HG03039 (cell line): ENCODE data around the gene ZYX.
"Not testable (repeated sequence)": the region's sequence is repeated elsewhere in the genome, so short reads cannot be mapped to it uniquely, and the experiment has no call there.

ENCODE experiments used
- ATAC-seq: cut with Tn5 transposase; IDR thresholded peaks from one replicate; pipeline ENCODE4 v1.9.1; 2021; ENCODE audit warnings: mild to moderate bottlenecking, moderate library complexity; ENCODE audit not compliant: unreplicated experiment

ZYX gene

DNA sequence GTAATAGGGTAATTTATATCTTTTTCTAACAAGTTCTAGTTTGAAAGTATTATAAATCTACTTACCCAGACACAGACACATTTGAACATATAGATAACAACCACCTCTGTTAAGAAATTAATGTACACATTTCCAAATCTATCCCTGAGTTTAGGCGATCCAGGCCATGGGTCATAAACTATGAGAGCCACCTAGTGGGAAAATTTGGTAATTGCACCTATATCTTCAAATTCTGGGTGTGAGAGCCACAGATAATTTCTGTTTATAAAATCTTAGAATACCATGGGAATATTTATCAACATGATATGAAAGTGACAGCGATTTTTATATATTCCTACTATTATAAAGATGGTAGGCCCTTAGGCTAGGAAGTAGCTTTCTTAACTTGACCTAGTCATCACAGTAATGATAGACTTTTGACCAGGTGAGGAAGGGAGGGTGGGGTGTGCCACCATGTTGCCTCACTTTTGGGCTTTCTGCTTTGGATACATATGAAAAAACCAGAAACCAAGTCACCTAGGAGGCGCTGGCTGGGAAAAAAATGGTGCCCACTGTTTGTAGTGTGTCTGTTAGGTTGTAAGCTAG lies 35.5 kb downstream of the ZYX start:
- no peak for ATAC-seq

- no peak for ATAC-seq
Measured at GRCh38 chr7:143417734-143418383, 36.7 kb downstream of the ZYX start.

- no peak for ATAC-seq
Measured at GRCh38 chr7:143418681-143419458, 37.7 kb downstream of the ZYX start.

- no peak for ATAC-seq
Measured at GRCh38 chr7:143419880-143420279, 38.7 kb downstream of the ZYX start.

- ATAC-seq, result not testable (repeated sequence)
Measured at GRCh38 chr7:143420624-143421023, 39.5 kb downstream of the ZYX start.

- no peak for ATAC-seq
Measured at GRCh38 chr7:143422033-143422432, 40.9 kb downstream of the ZYX start.

DNA sequence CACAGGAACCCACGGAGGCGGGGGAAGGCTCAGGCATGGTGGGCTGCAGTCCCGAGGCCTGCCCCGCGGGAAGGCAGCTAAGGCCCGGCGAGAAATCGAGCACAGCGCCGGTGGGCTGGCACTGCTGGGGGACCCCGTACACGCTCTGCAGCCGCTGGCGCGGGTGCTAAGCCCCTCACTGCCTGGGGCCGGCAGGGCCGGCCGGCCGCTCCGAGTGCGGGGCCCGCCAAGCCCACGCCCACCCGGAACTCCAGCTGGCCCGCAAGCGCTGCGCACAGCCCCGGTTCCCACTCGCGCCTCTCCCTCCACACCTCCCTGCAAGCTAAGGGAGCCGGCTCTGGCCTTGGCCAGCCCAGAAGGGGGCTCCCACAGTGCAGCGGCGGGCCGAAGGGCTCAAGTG lies 43.3 kb downstream of the ZYX start:
- not testable (repeated sequence) for ATAC-seq

- no peak for ATAC-seq
Measured at GRCh38 chr7:143426479-143427142, 45.5 kb downstream of the ZYX start.

DNA sequence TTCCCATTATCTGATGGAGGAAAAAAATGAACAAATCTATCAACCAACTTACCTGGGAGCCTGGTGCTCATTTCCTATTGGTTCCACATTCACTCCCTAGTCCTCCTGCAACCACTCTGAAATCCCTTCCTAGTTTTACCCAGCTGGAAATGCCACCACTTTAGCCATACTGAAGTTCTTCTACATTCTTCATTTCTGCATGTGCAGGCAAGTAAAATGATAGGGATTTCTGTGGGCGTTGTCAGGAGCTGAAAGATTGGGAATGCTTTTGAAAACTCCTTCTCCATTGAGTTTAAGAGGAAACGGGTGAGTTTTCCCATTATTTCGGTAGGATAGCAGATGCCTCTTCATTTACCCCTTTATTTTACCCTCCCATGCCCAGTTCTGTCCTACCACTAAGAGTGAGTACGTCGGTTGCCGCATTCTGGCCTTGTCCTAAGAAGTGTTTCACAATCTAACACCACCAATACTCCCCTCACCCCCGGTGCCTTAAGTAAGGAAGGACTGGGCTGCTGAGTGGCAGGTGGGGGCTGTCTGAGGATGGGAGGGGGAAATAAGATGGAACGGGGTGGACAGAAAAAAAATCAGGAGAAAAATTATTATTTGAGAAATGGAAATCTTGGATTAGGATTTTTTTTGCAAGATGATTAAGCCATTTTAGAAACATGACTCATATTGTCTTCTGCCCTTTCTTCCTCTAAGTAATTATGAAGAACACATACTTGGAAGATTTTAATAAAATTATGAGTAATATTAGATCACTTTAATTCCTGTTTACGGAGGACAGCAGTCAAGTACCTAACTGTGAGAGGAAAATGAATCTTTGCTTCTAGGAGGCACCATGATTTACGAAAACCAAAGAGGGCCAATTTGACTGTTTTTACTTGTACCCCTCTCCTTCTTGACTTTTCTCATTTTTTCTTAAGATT lies 48.9 kb downstream of the ZYX start:
- no peak for ATAC-seq

DNA sequence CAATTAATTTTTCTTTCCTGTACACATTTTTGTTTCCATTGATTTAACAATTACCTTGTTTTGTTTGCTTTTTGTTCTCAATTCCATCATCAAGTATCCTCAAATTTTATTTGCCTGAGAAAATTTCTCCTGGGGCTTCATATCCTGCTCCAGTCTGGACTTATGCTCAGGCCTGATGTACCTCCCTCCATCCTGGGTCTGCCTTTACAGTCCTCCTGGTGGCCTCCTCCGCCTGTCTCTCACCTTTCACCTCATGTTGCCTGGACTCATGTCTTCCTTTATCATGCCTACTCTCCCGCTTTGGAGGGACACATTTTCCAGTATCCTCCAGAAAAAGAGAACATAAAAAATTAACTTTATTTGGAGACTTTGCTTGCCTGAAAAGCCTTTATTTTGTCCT lies 50.0 kb downstream of the ZYX start:
- ATAC-seq, result no peak

DNA sequence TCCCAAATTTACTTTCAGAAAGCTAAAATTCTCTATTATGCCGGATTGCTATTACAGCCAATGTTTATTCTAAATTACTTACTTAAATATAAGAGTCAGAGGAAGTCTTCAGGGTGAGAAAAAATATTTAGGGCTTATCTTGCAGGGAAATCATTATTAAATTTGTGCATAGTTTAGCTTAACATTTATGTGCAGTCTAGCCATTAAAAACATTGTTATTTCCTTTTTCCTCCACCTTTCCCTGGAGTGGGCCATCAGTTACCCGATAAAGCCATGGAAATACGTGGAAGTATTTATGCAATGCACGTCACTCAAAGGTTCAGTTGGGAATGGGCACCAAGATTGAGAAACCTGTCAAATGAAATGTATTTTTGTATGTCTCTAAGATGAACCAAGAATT lies 52.6 kb downstream of the ZYX start:
- no peak for ATAC-seq

- ATAC-seq, result no peak
Measured at GRCh38 chr7:143434660-143435059, 53.5 kb downstream of the ZYX start.

DNA sequence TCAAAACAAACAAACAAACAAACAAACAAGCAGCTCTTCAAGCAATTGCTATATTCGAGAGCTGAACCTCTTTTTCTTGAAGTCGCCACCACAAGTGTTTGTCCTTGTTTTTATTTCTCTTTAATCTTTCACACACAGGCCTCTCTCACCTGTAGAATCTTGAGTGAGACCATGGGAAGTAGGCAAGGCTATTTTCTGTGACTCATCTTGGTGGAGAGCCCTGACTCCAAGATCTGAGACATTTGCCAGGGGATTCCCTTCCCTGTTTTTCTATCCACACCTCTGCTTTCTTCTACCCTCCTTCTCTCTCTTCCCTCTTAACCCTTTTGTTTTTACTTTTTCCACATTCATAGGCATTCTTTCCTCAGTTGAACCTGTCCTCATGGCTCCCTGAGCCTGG lies 54.1 kb downstream of the ZYX start:
- ATAC-seq, result no peak

- ATAC-seq, result peak; percentile 75
Measured at GRCh38 chr7:143436325-143436946, 55.3 kb downstream of the ZYX start.

DNA sequence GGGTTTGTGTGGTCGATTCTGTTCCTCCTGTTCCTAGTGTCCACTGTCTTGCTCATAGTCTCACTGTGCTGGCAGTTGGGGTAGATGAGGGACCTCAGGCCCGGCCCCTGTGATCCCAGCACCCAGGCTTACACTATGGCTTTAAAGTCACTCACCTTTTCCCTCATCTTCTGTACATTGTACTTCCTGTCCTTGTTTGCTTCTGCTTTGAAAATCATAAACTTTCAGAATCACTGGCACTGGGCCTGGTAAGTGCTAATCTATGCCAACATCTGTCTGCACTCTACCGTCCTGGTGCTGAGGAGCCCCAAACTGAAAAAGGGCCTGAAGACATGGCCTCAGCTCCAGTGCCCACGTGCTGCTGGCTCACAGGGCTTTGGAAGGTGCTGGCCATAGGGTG lies 56.4 kb downstream of the ZYX start:
- ATAC-seq, result no peak

DNA sequence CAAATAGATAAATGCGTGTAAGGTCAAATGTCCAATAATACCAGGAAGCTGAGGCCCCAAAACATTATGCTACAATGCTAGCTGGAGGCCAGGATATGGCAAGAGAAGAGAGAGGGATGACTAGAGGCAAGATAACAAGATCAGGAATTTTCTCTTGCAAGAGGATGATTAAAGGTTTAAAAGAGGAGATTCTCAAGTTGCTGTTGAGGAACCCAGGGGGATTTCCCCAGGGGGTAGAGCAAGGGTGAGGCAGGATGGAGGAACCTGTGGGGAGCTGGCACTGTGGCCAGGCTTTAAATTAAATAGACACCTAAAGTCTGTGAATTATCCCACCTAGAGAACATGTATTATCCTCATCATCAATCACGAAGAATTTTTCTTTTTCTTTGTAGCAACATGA lies 58.7 kb downstream of the ZYX start:
- ATAC-seq, result no peak
